ENCODE data around the gene ICOS. TPM values are rescaled to one million over a fixed set of nuclear protein-coding genes. Genes with fewer than 3 reads are reported as not detected.

Gene ICOS
- total and polyA plus RNA-seq, 4 donors: 0.10 to 0.49 TPM; not detected in 2

GRCh38 chr2:203894262-203894661 lies 42.3 kb upstream of the ICOS start:
- WGBS, 2 donors: 88 to 95% methylated on average over 1 of the region's 1 CpG
- Histone ChIP-seq H3K36me3 (ENCODE audit: control insufficient read depth in 1 of 2, insufficient read depth in 2 of 2, low read length in 1 of 2) (no peaks in the 10 kb centered on the region), H3K27me3 (ENCODE audit: control insufficient read depth in 1 of 2, insufficient read depth in 2 of 2, low read length in 1 of 2) (no peaks in the 10 kb centered on the region), H3K4me1 (ENCODE audit: control insufficient read depth in 1 of 2, insufficient read depth in 2 of 2, low read length in 2 of 2) (no peaks in the 10 kb centered on the region), H3K4me3 (ENCODE audit: low read length in 2 of 2) (no peak overlapping the region), H3K27ac (ENCODE audit: low read depth in 1 of 2, low read length in 2 of 2) (no peak overlapping the region), H3K9me3 (ENCODE audit: control insufficient read depth, low read length) (no peaks in the 10 kb centered on the region)
- ATAC-seq (ENCODE audit: low FRiP score): no peak
- intact Hi-C loops (cut with DNase I): no loop called here
- no peak for DNase-seq

DNA sequence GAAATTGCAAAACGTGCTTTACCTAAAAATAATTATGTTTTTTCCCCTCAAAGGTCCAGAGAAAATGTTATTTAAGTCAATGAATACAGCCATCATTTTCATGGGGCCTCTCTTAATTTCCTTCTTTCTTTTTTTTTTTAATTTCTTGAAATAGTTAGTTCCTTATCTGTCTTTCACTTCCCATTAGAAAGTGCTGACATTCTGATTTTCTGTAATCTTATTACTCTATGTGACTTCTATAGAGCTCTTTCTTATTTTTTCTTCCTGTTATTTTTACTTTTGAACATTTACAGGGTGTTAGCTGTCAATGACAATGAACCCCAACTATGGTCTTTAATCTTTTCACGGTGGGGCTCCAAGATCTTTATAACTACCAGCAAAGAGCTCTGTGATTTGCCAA lies 39.0 kb upstream of the ICOS start:
- H3K27ac ChIP-seq (ENCODE audit: low read depth in 1 of 2, low read length in 2 of 2): no peak overlapping the region
- H3K4me3 ChIP-seq (ENCODE audit: low read length in 2 of 2): no peak overlapping the region
- DNase-seq (no peak), ATAC-seq (ENCODE audit: low FRiP score) (no peak)
- WGBS, 2 donors: 18 to 30% methylated on average over 2 of the region's 2 CpGs
- H3K4me1 ChIP-seq (ENCODE audit: control insufficient read depth in 1 of 2, insufficient read depth in 2 of 2, low read length in 2 of 2): peaks cover 0 to 3% of the 10 kb centered on the region in 2 donors
- no peaks in the 10 kb centered on the region for H3K9me3 ChIP-seq (ENCODE audit: control insufficient read depth, low read length)
- H3K27me3 ChIP-seq (ENCODE audit: control insufficient read depth in 1 of 2, insufficient read depth in 2 of 2, low read length in 1 of 2): no peaks in the 10 kb centered on the region
- intact Hi-C loops (cut with DNase I): no loop called here
- H3K36me3 ChIP-seq (ENCODE audit: control insufficient read depth in 1 of 2, insufficient read depth in 2 of 2, low read length in 1 of 2): no peaks in the 10 kb centered on the region

DNA sequence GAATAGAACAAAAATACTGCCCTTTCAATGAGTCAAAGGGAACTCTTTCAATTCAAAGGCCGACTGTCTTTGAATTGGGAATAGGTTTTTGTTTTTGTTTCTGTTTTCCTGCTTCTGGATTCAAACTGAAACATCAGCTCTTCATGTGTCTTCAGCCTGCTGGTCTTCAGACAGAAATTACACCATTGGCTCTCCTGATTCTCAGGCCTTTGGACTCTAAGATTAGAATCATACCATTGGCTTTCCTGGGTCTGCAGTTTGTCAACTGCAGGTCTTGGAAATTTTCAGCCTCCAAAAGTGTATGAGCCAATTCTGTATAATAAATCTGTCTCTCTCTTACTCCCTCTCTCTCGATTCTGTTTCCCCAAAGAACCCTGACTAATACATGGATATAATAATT lies 37.9 kb upstream of the ICOS start:
- no peaks in the 10 kb centered on the region for H3K27me3 ChIP-seq (ENCODE audit: control insufficient read depth in 1 of 2, insufficient read depth in 2 of 2, low read length in 1 of 2)
- peaks cover 0 to 3% of the 10 kb centered on the region in 2 donors for H3K4me1 ChIP-seq (ENCODE audit: control insufficient read depth in 1 of 2, insufficient read depth in 2 of 2, low read length in 2 of 2)
- intact Hi-C loops (cut with DNase I): no loop called here
- ATAC-seq (ENCODE audit: low FRiP score) (no peak), DNase-seq (no peak)
- no peak overlapping the region for H3K27ac ChIP-seq (ENCODE audit: low read depth in 1 of 2, low read length in 2 of 2)
- no peaks in the 10 kb centered on the region for H3K36me3 ChIP-seq (ENCODE audit: control insufficient read depth in 1 of 2, insufficient read depth in 2 of 2, low read length in 1 of 2)
- WGBS, 2 donors: 55 to 69% methylated on average over 2 of the region's 2 CpGs
- H3K4me3 ChIP-seq (ENCODE audit: low read length in 2 of 2): no peak overlapping the region
- H3K9me3 ChIP-seq (ENCODE audit: control insufficient read depth, low read length): no peaks in the 10 kb centered on the region

GRCh38 chr2:203900253-203900652 lies 36.3 kb upstream of the ICOS start:
- 6% methylated on average over 2 of the region's 2 CpGs for WGBS, 2 donors
- no peak for DNase-seq
- intact Hi-C loops (cut with DNase I): loop anchor here in 1 of 2 donors (10.0 kb wide), 1 partner anchor 85 kb away; no protein-coding TSS in a partner anchor
- H3K27me3 ChIP-seq (ENCODE audit: control insufficient read depth in 1 of 2, insufficient read depth in 2 of 2, low read length in 1 of 2): no peaks in the 10 kb centered on the region
- no peak for ATAC-seq (ENCODE audit: low FRiP score)
- H3K4me3 ChIP-seq (ENCODE audit: low read length in 2 of 2): no peak overlapping the region
- H3K36me3 ChIP-seq (ENCODE audit: control insufficient read depth in 1 of 2, insufficient read depth in 2 of 2, low read length in 1 of 2): no peaks in the 10 kb centered on the region
- peaks cover 0 to 3% of the 10 kb centered on the region in 2 donors for H3K4me1 ChIP-seq (ENCODE audit: control insufficient read depth in 1 of 2, insufficient read depth in 2 of 2, low read length in 2 of 2)
- H3K9me3 ChIP-seq (ENCODE audit: control insufficient read depth, low read length): no peaks in the 10 kb centered on the region
- H3K27ac ChIP-seq (ENCODE audit: low read depth in 1 of 2, low read length in 2 of 2): no peak overlapping the region

DNA sequence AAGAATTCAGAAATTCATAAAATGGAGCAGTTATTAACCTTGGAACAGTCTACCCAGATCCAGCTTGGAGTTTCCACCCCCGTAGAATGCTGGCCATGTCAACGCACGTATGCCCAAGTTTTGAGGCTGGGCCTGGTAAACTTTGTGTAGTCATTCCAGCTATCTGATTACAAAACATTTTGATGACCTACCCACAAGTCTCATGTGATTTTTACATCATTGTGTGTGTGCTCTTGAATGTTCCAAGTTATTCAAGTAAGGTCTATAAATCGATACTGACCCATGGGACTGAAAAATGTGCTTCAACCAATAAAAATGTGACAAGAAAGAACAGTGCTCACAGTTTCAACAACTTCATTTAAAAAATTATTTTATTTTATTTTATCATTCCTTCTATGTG lies 32.5 kb upstream of the ICOS start:
- intact Hi-C loops (cut with DNase I): loop anchor here in 1 of 2 donors (10.0 kb wide), 1 partner anchor 89 kb away; no protein-coding TSS in a partner anchor
- H3K4me3 ChIP-seq (ENCODE audit: low read length in 2 of 2): no peak overlapping the region
- H3K27me3 ChIP-seq (ENCODE audit: control insufficient read depth in 1 of 2, insufficient read depth in 2 of 2, low read length in 1 of 2): no peaks in the 10 kb centered on the region
- ATAC-seq (ENCODE audit: low FRiP score) (no peak), DNase-seq (no peak)
- H3K36me3 ChIP-seq (ENCODE audit: control insufficient read depth in 1 of 2, insufficient read depth in 2 of 2, low read length in 1 of 2): no peaks in the 10 kb centered on the region
- H3K27ac ChIP-seq (ENCODE audit: low read depth in 1 of 2, low read length in 2 of 2): no peak overlapping the region
- H3K9me3 ChIP-seq (ENCODE audit: control insufficient read depth, low read length): no peaks in the 10 kb centered on the region
- H3K4me1 ChIP-seq (ENCODE audit: control insufficient read depth in 1 of 2, insufficient read depth in 2 of 2, low read length in 2 of 2): peaks cover 3 to 4% of the 10 kb centered on the region in 2 donors
- 94% methylated on average over 4 of the region's 4 CpGs for WGBS, 2 donors

DNA sequence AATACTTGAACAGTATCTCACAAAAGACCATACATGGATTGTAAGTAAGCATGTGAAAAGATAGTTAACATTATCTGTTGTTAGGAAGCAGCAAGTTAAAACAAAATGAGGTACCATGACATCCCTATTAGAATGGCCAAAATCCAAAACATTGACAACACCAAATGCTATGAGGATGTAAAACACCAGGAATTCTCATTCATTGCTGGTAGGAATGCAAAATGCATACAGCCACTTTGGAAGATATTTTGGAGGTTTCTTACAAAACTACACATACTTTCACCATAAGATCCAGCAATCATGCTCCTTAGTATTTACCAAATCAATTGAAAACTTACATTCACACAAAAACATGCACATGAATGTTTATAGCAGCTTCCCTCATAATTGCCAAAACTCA lies 30.9 kb upstream of the ICOS start:
- DNase-seq: no peak

GRCh38 chr2:203908066-203908796 lies 28.3 kb upstream of the ICOS start:
- H3K27me3 ChIP-seq (ENCODE audit: control insufficient read depth in 1 of 2, insufficient read depth in 2 of 2, low read length in 1 of 2): no peaks in the 10 kb centered on the region
- H3K36me3 ChIP-seq (ENCODE audit: control insufficient read depth in 1 of 2, insufficient read depth in 2 of 2, low read length in 1 of 2): no peaks in the 10 kb centered on the region
- H3K4me3 ChIP-seq (ENCODE audit: low read length in 2 of 2): no peak overlapping the region
- WGBS, 2 donors: 94 to 97% methylated on average over 6 of the region's 6 CpGs
- ATAC-seq (ENCODE audit: low FRiP score) (no peak), DNase-seq (peak in 1 of 2 donors; percentile 54)
- H3K4me1 ChIP-seq (ENCODE audit: control insufficient read depth in 1 of 2, insufficient read depth in 2 of 2, low read length in 2 of 2): peaks cover 0 to 4% of the 10 kb centered on the region in 2 donors
- intact Hi-C loops (cut with DNase I): loop anchor here in 1 of 2 donors (10.0 kb wide), 1 partner anchor 93 kb away; no protein-coding TSS in a partner anchor
- H3K9me3 ChIP-seq (ENCODE audit: control insufficient read depth, low read length): no peaks in the 10 kb centered on the region
- H3K27ac ChIP-seq (ENCODE audit: low read depth in 1 of 2, low read length in 2 of 2): peak overlapping the region in 1 of 2 donors; percentile 79

More for the DNA sequence above, 30.9 kb upstream of the ICOS start:
- no peak for ATAC-seq (ENCODE audit: low FRiP score)
- Histone ChIP-seq H3K4me1 (ENCODE audit: control insufficient read depth in 1 of 2, insufficient read depth in 2 of 2, low read length in 2 of 2) (peaks cover 2 to 4% of the 10 kb centered on the region in 2 donors), H3K9me3 (ENCODE audit: control insufficient read depth, low read length) (no peaks in the 10 kb centered on the region), H3K36me3 (ENCODE audit: control insufficient read depth in 1 of 2, insufficient read depth in 2 of 2, low read length in 1 of 2) (no peaks in the 10 kb centered on the region), H3K27ac (ENCODE audit: low read depth in 1 of 2, low read length in 2 of 2) (no peak overlapping the region), H3K27me3 (ENCODE audit: control insufficient read depth in 1 of 2, insufficient read depth in 2 of 2, low read length in 1 of 2) (no peaks in the 10 kb centered on the region), H3K4me3 (ENCODE audit: low read length in 2 of 2) (no peak overlapping the region)
- intact Hi-C loops (cut with DNase I): loop anchor here in 1 of 2 donors (10.0 kb wide), 1 partner anchor 91 kb away; no protein-coding TSS in a partner anchor

DNA sequence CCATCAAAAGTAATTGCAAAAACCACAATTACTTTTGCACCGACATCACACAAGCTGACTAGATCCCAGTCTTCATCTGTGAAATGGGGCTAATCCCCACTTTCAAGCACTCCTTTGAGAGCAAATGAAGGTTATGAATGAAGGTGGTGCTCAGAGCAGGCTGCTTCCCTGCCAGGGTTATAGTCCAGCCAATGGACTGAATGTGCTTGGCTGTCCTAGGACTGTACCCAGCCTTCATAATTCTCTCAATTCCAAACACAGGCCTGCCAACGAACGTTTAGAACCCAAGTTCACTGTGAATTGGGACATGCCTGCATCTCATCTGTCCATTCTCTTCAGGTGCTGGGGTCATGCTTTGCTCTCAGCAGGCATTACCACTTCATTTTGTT lies 27.8 kb upstream of the ICOS start:
- ATAC-seq (ENCODE audit: low FRiP score) (peak; percentile 57), DNase-seq (no peak)
- H3K36me3 ChIP-seq (ENCODE audit: control insufficient read depth in 1 of 2, insufficient read depth in 2 of 2, low read length in 1 of 2): no peaks in the 10 kb centered on the region
- no peak overlapping the region for H3K4me3 ChIP-seq (ENCODE audit: low read length in 2 of 2)
- 27 to 30% methylated on average over 3 of the region's 3 CpGs for WGBS, 2 donors
- H3K9me3 ChIP-seq (ENCODE audit: control insufficient read depth, low read length): no peaks in the 10 kb centered on the region
- peaks cover 0 to 4% of the 10 kb centered on the region in 2 donors for H3K4me1 ChIP-seq (ENCODE audit: control insufficient read depth in 1 of 2, insufficient read depth in 2 of 2, low read length in 2 of 2)
- H3K27me3 ChIP-seq (ENCODE audit: control insufficient read depth in 1 of 2, insufficient read depth in 2 of 2, low read length in 1 of 2): no peaks in the 10 kb centered on the region
- peak overlapping the region in 1 of 2 donors; percentile 79 for H3K27ac ChIP-seq (ENCODE audit: low read depth in 1 of 2, low read length in 2 of 2)
- intact Hi-C loops (cut with DNase I): loop anchor here in 1 of 2 donors (10.0 kb wide), 1 partner anchor 94 kb away; no protein-coding TSS in a partner anchor
